K562 (cell line): ENCODE measurements around the gene KCTD1. TPM values are rescaled to one million over a fixed set of nuclear protein-coding genes. Genes with fewer than 3 reads are reported as not detected.

ENCODE experiments used
- ATAC-seq: fragments of 200-7000 bp; cut with Tn5 transposase; 3 replicates; pipeline ENCODE4 v1.9.1; 2020; ENCODE audit warnings: moderate library complexity
- BruUV-seq: library from RNA; stranded (reverse); fragments of 400-500 nt; replicated peaks from 2 replicates; lab custom pipeline; 2021; lab: Mats Ljungman, UMichigan
- CTCF ChIA-PET: fragments of 300-600 bp; formaldehyde crosslinking; extraction: SDS; loops from one replicate; lab custom pipeline; 2021; ENCODE audit warnings: low intra/inter-chr PET ratio; lab: Yijun Ruan, JAX
- POLR2A ChIA-PET: fragments of 300-600, 350-650 bp; sonication (Branson Sonifier 250); formaldehyde crosslinking; extraction: SDS; loops from one replicate; lab custom pipeline; 2021; ENCODE audit warnings: antibody characterized with exemption, inconsistent platforms; lab: Yijun Ruan, JAX
- DNase-seq, 4 experiments: peaks; one replicate each; pipeline versions ENCODE4 v3.0.0 to v3.0.0-alpha.2; 2011 to 2018; ENCODE audit warnings: low spot score in 3 of 4, mixed read lengths in 3 of 4; ENCODE audit errors: extremely low read depth in 1 of 4
- FAIRE-seq: peaks from 2 replicates; lab custom pipeline; 2011; peaks lifted over from hg19 to GRCh38; lab: Jason Lieb, UNC
- H2AFZ ChIP-seq: 2 replicates; pipeline ENCODE4 v1.6.0; 2011; ENCODE audit warnings: low read depth, low read length, control low read depth, inconsistent platforms
- H3K27ac ChIP-seq: fragments of 200-600 bp; 3 replicates; pipeline ENCODE4 v1.8.0; 2011; ENCODE audit warnings: low read depth, mild to moderate bottlenecking, control low read depth, inconsistent platforms, low read length, moderate library complexity, mixed read lengths; ENCODE audit errors: extremely low read depth
- H3K27me3 ChIP-seq, 2 experiments: fragments of 300-600 bp in 1 of 2; 2 replicates in 1 of 2; 3 replicates in 1 of 2; pipeline versions ENCODE4 v1.6.0 to v1.8.0; 2011; ENCODE audit warnings: inconsistent platforms in 2 of 2, low read length in 2 of 2, mild to moderate bottlenecking in 1 of 2, mixed read lengths in 1 of 2, moderate library complexity in 1 of 2; ENCODE audit not compliant: control insufficient read depth in 2 of 2, insufficient read depth in 2 of 2
- H3K36me3 ChIP-seq: fragments of 300-600 bp; 3 replicates; pipeline ENCODE4 v1.8.0; 2011; ENCODE audit warnings: mild to moderate bottlenecking, low read length, inconsistent platforms; ENCODE audit not compliant: control insufficient read depth, insufficient read depth
- H3K4me1 ChIP-seq, 2 experiments: fragments of 200-600 bp in 1 of 2; replicated peaks in 1 of 2; 2 replicates in 1 of 2; 3 replicates in 1 of 2; pipeline versions ENCODE4 v1.5.1 to v1.8.0; 2011; ENCODE audit warnings: inconsistent platforms in 2 of 2, low read length in 2 of 2, mild to moderate bottlenecking in 1 of 2, mixed read lengths in 1 of 2, moderate library complexity in 1 of 2; ENCODE audit not compliant: control insufficient read depth in 2 of 2, insufficient read depth in 2 of 2
- H3K4me2 ChIP-seq: 2 replicates; pipeline ENCODE4 v1.6.1; 2011; ENCODE audit warnings: low read length, control low read depth, inconsistent platforms, mixed read lengths; ENCODE audit not compliant: insufficient read depth
- H3K4me3 ChIP-seq: fragments of 200-600 bp; sonication (generic), shearing (Covaris generic); 2 replicates; pipeline ENCODE4 v1.5.1; 2016; ENCODE audit warnings: control low read depth, inconsistent platforms
- H3K79me2 ChIP-seq: fragments of 200-600 bp; 3 replicates; pipeline ENCODE4 v1.8.0; 2011; ENCODE audit warnings: low read length, inconsistent platforms; ENCODE audit not compliant: control insufficient read depth, insufficient read depth
- H3K9ac ChIP-seq, 2 experiments: 2 replicates each; pipeline versions ENCODE4 v1.6.0 to v1.6.1; 2011; ENCODE audit warnings: low read depth in 2 of 2, low read length in 2 of 2, control low read depth in 1 of 2, inconsistent platforms in 1 of 2, mild to moderate bottlenecking in 1 of 2, mixed read lengths in 1 of 2; ENCODE audit not compliant: insufficient read depth in 1 of 2
- H3K9me1 ChIP-seq: one replicate; pipeline ENCODE4 v1.6.0; 2011; ENCODE audit warnings: inconsistent platforms, mild to moderate bottlenecking, low read length, moderate library complexity; ENCODE audit not compliant: control insufficient read depth, insufficient read depth
- H3K9me3 ChIP-seq: replicated peaks from 2 replicates; pipeline ENCODE4 v1.5.1; 2011; ENCODE audit warnings: low read depth, low read length, inconsistent platforms; ENCODE audit not compliant: control insufficient read depth, insufficient read depth
- H4K20me1 ChIP-seq: replicated peaks from 2 replicates; pipeline ENCODE4 v1.6.1; 2011; ENCODE audit warnings: low read length, inconsistent platforms, mixed read lengths; ENCODE audit not compliant: control insufficient read depth, insufficient read depth
- ASH1L ChIP-seq: fragments of 450-650 bp; IDR thresholded peaks from 2 replicates; pipeline ENCODE4 v1.6.1; 2018; ENCODE audit warnings: borderline replicate concordance, mild to moderate bottlenecking, low read depth; ENCODE audit not compliant: partially characterized antibody
- CTBP1 ChIP-seq: fragments of 450-650 bp; IDR thresholded peaks from 2 replicates; pipeline ENCODE4 v1.6.1; 2016; ENCODE audit warnings: borderline replicate concordance
- DMBX1 ChIP-seq: fragments of 250-450 bp; sonication (Bioruptor Pico); IDR thresholded peaks from 2 replicates; pipeline ENCODE4 v1.8.0; 2022; ENCODE audit warnings: inconsistent platforms, mild to moderate bottlenecking, moderate library complexity, borderline replicate concordance
- NFE2L1 ChIP-seq: fragments of 450-650 bp; IDR thresholded peaks from 2 replicates; pipeline ENCODE4 v1.6.1; 2016; ENCODE audit warnings: missing genetic modification characterization, low read depth, mild to moderate bottlenecking, missing compliant biosample characterization, moderate library complexity, borderline replicate concordance
- PHTF2 ChIP-seq: fragments of 250-450 bp; sonication (Bioruptor Pico); IDR thresholded peaks from 2 replicates; pipeline ENCODE4 v1.5.0; 2021; ENCODE audit warnings: mild to moderate bottlenecking
- ZNF133 ChIP-seq: fragments of 250-450 bp; sonication (Bioruptor Pico); IDR thresholded peaks from 2 replicates; pipeline ENCODE4 v1.4.0; 2020; ENCODE audit warnings: mild to moderate bottlenecking
- WGBS: fragments of 100-300 bp; shearing (Covaris generic); methylation state at CpG from one replicate; pipeline ENCODE4 v1.1.6; 2016; ENCODE audit warnings: low coverage, mixed read lengths; ENCODE audit not compliant: insufficient coverage; ENCODE audit errors: missing lambda C conversion rate; 5-methylcytosine and 5-hydroxymethylcytosine counted together
- in situ Hi-C: fragments of 300-500 bp; cut with MboI; formaldehyde crosslinking; loops from 4 replicates; pipeline ENCODE4 v1.15.0; 2018; ENCODE audit warnings: inconsistent platforms, mixed read lengths
- intact Hi-C: fragments of 100-400 bp; cut with micrococcal nuclease; formaldehyde crosslinking; loops from 2 replicates; pipeline ENCODE4 v1.14.2; 2022
- polyA plus RNA-seq, 8 experiments: library from polyadenylated mRNA; depleted of rRNA in 4 of 8; stranded (reverse) in 5 of 8; unstranded in 3 of 8; fragments of >200 nt; fragmentation: Nextera tagmentation in 2 of 8; fragmentation: Illumina TruSeq in 1 of 8; extraction: Ambion mirVana in 2 of 8; extraction: Trizol in 1 of 8; gene quantifications; 2 replicates each; pipeline versions ENCODE4 v1.2.1 to v1.2.3, GENCODE V29; 2011 to 2014; ENCODE audit warnings: inconsistent platforms in 1 of 8, missing spikeins in 1 of 8
- total RNA-seq, 7 experiments: library from RNA; depleted of rRNA in 6 of 7; stranded (reverse); fragments of >200 nt in 6 of 7; fragmentation: Illumina TruSeq in 2 of 7; extraction: Trizol in 2 of 7; gene quantifications; 2 replicates each; pipeline versions ENCODE4 v1.2.1 to v1.2.3, GENCODE V29; 2011 to 2021; ENCODE audit warnings: low replicate concordance in 1 of 7

Gene KCTD1
- total and polyA plus RNA-seq, 9 of the 15 experiments (the other 6 are each of a cell fraction or from before 2014, with no cell fraction given), result not detected

GRCh38 chr18:26532367-26533340 is 15.7 kb downstream of the KCTD1 start (continued):
- TF ChIP-seq NFE2L1 (tag), result no peak
- TF ChIP-seq ZNF133 (CRISPR knock-in tag), result no peak
- TF ChIP-seq CTBP1, result no peak

DNA sequence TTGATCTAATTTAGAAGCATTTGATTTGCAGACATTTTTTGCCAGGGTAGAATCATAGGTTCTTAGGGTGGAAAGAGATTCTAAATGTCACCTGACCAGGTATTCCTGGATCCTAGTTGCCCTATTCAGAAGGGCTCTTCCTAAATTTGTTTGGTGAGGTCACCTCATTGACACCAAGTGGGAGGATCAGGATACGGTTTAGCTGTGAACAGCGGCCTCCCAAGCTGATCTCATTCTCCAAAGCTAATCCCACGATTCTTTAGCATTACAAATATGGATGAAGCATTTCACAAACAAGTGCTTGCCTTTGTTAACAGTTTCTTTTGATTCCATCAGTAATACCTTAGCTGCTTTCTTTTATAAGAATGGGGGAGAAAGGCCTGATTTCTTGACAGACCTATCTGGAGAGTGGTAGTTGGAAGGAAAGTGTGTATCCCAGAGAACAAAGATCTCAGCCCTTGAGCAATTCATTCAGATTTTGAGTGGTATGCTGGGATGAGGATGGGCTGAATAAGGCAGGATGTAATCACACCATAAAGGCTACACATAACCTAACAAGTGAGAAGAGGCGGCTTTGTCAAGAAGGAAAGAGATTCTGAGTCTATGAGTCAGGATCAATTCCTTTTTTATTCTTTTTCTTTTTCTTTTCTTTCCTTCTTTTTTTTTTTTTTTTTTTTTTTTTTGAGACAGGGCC is 16.6 kb downstream of the KCTD1 start:
- Histone ChIP-seq H3K4me3 (no peak overlapping the region), H3K9me3 (no peaks in the 10 kb centered on the region), H3K4me2 (no peak overlapping the region), H2AFZ (no peak overlapping the region), H4K20me1 (no peaks in the 10 kb centered on the region), H3K9me1 (no peaks in the 10 kb centered on the region), H3K79me2 (no peaks in the 10 kb centered on the region), H3K27me3 (no peaks in the 10 kb centered on the region), H3K36me3 (no peaks in the 10 kb centered on the region), H3K4me1 (no peaks in the 10 kb centered on the region), H3K9ac (no peak overlapping the region), H3K27ac (no peak overlapping the region)
- ChIA-PET POLR2A (no interaction called here), CTCF (no interaction called here)
- no peak for DNase-seq
- intact Hi-C loops, result no loop called here
- in situ Hi-C loops, result no loop called here
- no peak for ATAC-seq
- no peak for FAIRE-seq
- 1% methylated on average over 4 of the region's 4 CpGs for WGBS
- TF ChIP-seq ASH1L, result no peak
- TF ChIP-seq DMBX1, result no peak
- TF ChIP-seq PHTF2 (CRISPR knock-in tag), result no peak
- BruUV-seq, result no TSS peak
